ENCODE results near the gene KIAA1958.

DNA sequence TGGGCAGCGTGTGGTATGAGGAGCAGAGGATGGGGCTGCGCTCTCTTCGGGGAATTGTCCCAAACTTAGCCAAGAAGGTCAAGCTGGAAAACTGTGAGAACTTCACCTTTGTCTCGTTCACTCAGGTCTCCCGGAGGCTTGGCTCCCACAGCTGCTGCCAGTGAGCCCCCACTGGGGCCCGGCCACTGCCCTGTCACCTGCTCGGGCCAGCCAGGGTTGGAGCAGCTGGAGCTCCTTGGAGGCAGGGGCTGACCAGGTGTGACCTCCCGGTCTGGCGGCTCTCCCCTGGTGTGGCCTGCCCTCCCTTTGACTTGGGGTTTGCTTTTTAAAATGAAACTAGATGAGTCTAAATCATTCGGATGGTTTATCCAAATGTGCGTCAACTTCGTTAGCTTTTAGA lies 173.3 kb downstream of the KIAA1958 start:
- TF ChIP-seq, protein P1, sequence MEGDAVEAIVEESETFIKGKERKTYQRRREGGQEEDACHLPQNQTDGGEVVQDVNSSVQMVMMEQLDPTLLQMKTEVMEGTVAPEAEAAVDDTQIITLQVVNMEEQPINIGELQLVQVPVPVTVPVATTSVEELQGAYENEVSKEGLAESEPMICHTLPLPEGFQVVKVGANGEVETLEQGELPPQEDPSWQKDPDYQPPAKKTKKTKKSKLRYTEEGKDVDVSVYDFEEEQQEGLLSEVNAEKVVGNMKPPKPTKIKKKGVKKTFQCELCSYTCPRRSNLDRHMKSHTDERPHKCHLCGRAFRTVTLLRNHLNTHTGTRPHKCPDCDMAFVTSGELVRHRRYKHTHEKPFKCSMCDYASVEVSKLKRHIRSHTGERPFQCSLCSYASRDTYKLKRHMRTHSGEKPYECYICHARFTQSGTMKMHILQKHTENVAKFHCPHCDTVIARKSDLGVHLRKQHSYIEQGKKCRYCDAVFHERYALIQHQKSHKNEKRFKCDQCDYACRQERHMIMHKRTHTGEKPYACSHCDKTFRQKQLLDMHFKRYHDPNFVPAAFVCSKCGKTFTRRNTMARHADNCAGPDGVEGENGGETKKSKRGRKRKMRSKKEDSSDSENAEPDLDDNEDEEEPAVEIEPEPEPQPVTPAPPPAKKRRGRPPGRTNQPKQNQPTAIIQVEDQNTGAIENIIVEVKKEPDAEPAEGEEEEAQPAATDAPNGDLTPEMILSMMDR (IDR thresholded peaks at IDR 0.05) = no peak
- no peak for TF ChIP-seq POLR2A (IDR thresholded peaks at IDR 0.05)

All from esophagus squamous epithelium (tissue), 4 donors.